Stimulated activated CD4-positive, alpha-beta T cell treated with anti-CD3 and anti-CD28 coated beads, Interleukin-2, amount 100 ng/mL, for 4 hours (primary cell): Measurements from ENCODE around the gene CCDC154.

ENCODE experiments used
- DNase-seq: peaks from one replicate; pipeline ENCODE4 v3.0.0-alpha.2; 2020; ENCODE audit warnings: low read depth

The CCDC154 gene

GRCh38 chr16:1435921-1436697 lies 8.2 kb downstream of the CCDC154 start:
- DNase-seq: no peak

GRCh38 chr16:1434644-1435592 lies 9.4 kb downstream of the CCDC154 start:
- no peak for DNase-seq

- DNase-seq: no peak
Observed at GRCh38 chr16:1433756-1434155, 10.6 kb downstream of the CCDC154 start.

- DNase-seq: no peak
Observed at GRCh38 chr16:1433263-1433560, 11.1 kb downstream of the CCDC154 start.

- no peak for DNase-seq
Observed at GRCh38 chr16:1432388-1433262, 11.7 kb downstream of the CCDC154 start.

GRCh38 chr16:1431497-1432270 lies 12.7 kb downstream of the CCDC154 start:
- DNase-seq: no peak

- DNase-seq: no peak
Observed at GRCh38 chr16:1430759-1431496, 13.4 kb downstream of the CCDC154 start, which contains the start of gene PERCC1. Gene PERCC1, plus strand, starts transcription at chr16:1431078. Its CDS starts 1,516 bp downstream, at chr16:1432594.

- no peak for DNase-seq
Observed at GRCh38 chr16:1430214-1430758, 14.1 kb downstream of the CCDC154 start.

GRCh38 chr16:1429631-1430030 lies 14.7 kb downstream of the CCDC154 start:
- DNase-seq: no peak

GRCh38 chr16:1429012-1429411 lies 15.3 kb downstream of the CCDC154 start:
- DNase-seq: no peak

GRCh38 chr16:1428511-1428910 lies 15.8 kb downstream of the CCDC154 start:
- peak; percentile 11 for DNase-seq

GRCh38 chr16:1427473-1428461 lies 16.6 kb downstream of the CCDC154 start:
- no peak for DNase-seq

GRCh38 chr16:1426734-1427471 lies 17.5 kb downstream of the CCDC154 start:
- DNase-seq: no peak

- no peak for DNase-seq
Observed at GRCh38 chr16:1425616-1426370, 18.6 kb downstream of the CCDC154 start.

GRCh38 chr16:1424028-1424427 lies 20.3 kb downstream of the CCDC154 start:
- no peak for DNase-seq

GRCh38 chr16:1422076-1422475 lies 22.3 kb downstream of the CCDC154 start:
- DNase-seq: no peak

GRCh38 chr16:1420111-1420539 lies 24.2 kb downstream of the CCDC154 start:
- DNase-seq: peak; percentile 10
